EH (cell line): ENCODE data around the gene TMEM247.

Experiments used
- DNase-seq: peaks from one replicate; pipeline ENCODE4 v3.0.0-alpha.2; 2015; ENCODE audit warnings: low read depth

Gene TMEM247

DNA sequence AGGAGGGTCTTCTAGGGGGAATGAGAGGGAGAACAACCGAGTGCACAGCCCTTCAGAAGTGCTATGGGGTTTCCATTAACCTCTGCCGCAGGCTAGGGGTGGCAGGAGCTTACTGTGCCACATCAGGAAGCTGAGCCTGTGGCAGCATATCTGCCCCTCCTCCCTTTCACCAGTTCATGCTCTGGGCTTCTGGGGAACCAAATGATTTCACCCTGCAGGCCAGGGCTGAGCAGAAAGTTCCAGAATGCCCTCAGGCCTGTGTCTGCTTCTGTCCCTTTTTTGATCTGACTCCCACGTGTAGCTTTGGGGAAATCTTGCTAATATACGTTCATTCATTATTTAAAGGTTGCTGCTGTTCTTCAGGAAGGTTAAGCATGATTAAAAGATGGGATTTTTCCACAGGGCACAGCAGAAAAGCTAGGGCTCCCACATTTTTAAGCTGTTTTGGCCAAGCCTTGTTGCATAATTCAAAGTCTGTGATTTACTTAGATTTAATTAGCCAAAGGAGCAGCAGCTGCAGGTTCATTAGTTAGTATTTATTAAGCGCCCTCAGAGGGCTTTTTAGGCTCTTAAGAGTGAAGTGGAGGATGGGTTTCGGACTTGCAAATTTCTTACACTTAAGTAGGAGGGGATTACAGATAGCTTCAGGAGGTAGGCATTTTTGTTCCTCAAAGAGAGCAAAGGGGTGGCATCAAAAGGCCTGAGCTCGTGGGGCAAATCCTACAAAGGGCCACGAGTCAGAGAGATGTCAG is 10.2 kb downstream of the TMEM247 start:
- peak; percentile 55 for DNase-seq

- peak; percentile 27 for DNase-seq
Observed at GRCh38 chr2:46490521-46491141, 11.3 kb downstream of the TMEM247 start.

DNA sequence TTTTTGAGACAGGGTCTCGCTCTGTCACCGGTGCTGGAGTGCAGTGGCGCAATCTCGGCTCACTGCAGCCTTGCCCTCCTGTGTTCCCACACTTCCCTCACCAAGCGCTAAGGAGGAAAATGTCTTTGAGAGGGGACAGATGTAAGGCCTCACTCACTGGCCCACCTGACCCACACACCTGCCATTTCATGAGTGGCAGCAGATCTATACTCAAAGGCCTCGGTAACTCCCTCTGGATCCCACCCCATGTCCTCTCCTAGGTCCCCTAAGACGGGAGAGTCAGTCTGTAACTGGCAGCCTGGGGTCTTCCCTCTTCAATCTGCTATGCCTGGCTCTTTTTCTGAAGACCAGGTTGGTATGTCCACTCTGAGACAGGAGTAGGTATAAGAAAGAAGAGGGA is 12.9 kb downstream of the TMEM247 start:
- DNase-seq, result no peak

- peak; percentile 87 for DNase-seq
Observed at GRCh38 chr2:46493241-46493970, 14.0 kb downstream of the TMEM247 start.

DNA sequence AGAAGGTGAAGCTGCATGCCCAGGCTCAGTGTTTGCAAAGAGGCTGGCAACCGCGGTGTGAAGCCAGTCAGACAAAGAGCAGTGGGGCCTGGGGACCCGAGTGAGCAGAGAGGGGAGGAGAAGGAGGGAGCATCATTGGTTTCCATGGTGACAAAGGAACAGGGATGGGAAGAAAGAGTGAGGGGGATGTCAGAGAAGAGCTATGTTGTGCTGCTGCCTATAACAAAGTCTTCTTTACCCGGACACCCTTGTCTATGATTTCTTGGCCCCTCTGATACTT is 14.5 kb downstream of the TMEM247 start:
- DNase-seq, result no peak

GRCh38 chr2:46494596-46494995 is 15.2 kb downstream of the TMEM247 start:
- DNase-seq, result no peak

GRCh38 chr2:46495231-46496030 is 16.1 kb downstream of the TMEM247 start:
- peak; percentile 75 for DNase-seq

- no peak for DNase-seq
Observed at GRCh38 chr2:46497766-46498165, 18.4 kb downstream of the TMEM247 start.

GRCh38 chr2:46498681-46499080 is 19.3 kb downstream of the TMEM247 start:
- DNase-seq, result no peak

DNA sequence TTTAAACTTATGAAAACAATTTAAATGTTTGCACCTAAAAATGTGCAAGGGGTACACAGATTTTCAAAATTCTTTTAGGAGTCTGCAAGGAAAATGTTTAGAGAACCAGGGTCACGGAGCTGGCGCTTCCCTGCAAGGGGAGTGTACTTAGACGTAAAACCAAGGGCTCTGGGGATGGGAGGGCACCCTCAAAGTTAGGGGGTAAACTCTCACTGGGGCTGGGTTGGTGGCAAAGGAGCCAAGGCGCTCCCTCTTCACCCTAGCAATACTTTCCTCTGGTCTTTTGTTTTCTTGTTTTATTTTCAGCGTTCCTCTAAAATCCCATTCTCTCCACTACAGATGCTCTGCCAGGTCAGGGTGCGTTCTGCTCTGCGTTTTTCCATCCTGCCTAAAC is 20.0 kb downstream of the TMEM247 start:
- DNase-seq, result no peak

DNA sequence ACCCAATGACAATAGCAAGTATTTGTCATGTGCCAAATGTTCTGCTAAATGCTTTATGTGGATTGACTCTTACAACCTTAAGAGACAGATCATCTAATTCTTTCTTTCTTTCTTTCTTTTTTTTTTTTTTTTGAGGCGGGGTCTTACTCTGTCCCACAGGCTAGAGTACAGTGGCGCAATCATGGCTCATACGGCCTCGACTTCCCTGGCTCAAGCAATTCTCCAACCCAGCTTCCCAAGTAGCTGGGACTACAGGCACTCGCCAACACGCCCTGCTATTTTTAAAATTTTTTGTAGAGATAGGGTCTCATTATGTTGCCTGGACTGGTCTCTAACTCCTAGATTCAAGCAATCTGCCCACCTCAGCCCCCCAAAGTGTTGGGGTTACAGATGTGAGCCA is 21.4 kb downstream of the TMEM247 start:
- no peak for DNase-seq

DNA sequence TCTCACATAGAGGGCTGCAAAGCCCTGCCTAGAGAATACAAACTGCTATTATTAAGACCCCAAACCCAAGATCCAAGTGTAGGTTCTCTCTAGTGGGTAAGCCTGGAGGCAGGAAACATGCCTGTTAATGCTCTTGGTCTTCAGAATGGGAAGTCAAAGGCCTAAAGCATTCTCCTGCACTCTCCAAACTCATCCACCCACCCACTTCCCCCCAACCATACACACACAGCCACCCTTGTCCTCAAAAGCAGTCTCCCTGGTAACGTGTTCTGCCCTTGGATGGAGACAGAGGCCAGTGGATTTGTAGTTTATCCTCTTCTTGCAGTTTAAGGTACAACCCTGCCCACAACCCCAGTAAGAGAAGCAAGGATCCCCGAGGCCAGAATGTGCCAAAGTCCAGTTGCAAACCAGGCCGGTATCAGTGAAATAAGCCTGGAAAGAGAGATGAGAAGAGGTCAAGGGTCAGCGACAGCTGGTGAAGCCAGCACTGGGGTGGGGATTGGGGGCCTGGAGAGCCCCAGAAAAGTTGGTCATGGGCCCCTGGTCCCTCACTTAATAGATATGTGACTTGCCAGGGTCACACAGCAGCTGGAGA is 23.0 kb downstream of the TMEM247 start:
- DNase-seq, result no peak

- DNase-seq, result no peak
Observed at GRCh38 chr2:46503686-46504085, 24.3 kb downstream of the TMEM247 start.

DNA sequence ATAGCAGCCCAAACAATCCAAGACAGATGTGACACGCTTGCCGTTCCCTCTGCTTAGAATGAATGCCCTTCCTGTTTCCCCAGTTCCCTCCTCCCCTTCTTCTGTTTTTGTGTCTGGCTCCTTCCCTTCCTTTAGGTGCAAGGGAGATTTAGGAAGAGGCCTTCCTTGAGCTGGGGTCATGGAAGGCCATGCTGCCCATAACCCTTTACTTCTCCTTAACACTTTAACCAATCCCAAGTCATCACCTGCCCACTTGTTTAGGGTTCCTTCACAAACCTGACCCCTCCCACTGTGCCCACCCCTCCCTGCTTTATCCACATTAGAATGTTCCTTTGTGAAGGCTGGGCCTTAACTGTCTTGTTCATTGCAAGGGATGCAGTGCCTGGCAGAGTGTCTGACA is 24.9 kb downstream of the TMEM247 start:
- DNase-seq, result no peak

DNA sequence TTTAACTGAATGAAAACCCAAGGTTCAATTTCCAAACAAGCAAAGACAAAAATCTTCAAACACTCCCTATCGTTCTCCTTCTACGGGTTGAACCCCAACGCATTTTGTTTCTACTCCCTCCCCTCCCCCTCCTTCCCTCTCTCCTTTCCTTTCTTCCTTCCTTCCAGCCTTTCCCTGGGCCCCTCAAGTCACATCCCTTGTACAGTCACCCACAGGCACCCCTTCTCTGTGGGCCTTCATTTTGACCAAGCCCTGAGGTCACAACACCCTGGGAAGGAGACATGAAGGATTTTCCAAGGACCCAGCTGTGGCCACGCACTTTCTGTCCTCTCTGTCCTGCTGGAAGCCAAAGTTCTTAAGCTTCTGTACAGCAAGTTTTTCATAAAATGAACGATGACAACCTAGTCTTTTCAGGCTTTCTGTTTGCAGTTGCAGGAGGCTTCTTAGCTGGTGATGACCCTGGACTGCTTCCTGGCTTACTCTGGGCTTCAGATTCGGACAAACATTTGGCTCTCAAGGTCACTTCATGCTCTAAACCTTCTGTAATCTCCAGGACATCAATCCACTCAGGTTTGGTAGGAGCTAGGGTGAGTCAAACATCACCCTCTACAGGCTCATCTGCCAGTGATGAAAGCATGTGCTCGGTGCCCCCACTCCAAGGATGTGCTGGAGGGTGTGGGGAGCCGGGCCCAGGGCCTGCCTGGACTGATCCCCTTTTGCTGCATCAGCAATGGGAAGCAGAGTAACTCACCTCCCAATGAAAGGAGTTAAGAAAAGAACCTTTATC is 25.5 kb downstream of the TMEM247 start:
- DNase-seq, result no peak

- DNase-seq, result no peak
Observed at GRCh38 chr2:46505472-46505783, 26.1 kb downstream of the TMEM247 start.

DNA sequence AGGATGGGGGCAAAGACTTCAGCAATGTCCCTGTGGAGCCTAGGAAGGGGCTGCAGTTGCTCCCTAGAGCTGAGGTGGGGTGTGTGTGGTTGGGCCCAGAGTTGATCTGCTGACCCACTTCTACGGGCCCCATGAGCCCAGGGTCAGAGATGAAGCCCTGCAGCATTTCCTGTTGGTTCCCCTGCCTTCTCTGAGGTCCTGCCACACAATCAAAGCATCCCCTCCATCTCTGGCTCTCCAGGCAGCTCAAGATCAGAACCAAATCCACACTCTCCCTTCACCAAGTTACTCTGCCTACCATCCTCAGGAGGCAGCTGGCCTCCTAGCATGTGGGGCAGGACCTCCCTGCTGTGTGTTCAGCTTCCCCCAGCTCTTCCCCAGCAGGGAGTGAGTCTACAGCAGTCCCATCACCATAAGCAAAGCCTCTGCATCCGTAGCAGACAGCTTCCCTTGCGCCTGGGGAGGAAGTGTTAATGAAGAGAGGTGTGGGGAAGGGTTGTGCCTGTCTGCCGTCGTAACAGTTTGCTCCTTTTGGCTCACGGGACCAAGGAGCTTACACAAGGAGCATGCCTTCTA is 26.9 kb downstream of the TMEM247 start:
- no peak for DNase-seq

GRCh38 chr2:46508312-46508711 is 28.9 kb downstream of the TMEM247 start:
- DNase-seq, result no peak

DNA sequence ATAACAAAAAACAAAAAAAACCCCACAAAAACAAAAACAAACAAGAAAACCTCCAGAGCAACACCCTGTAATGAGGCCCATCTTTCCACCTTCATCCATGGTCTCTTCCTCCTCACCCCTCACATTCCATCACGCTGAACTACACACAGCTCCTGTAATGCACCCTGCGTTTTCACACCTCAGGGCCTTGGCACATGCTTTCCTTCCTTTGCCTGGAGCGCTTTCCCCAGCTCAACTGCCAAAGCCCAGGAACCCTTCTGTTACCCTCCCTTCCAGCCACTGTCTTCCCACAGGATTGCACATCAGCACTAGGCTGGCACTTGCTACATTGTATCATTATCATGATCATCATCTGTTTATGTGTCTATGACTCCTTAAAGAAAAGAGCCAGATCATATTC is 29.4 kb downstream of the TMEM247 start:
- DNase-seq, result no peak

DNA sequence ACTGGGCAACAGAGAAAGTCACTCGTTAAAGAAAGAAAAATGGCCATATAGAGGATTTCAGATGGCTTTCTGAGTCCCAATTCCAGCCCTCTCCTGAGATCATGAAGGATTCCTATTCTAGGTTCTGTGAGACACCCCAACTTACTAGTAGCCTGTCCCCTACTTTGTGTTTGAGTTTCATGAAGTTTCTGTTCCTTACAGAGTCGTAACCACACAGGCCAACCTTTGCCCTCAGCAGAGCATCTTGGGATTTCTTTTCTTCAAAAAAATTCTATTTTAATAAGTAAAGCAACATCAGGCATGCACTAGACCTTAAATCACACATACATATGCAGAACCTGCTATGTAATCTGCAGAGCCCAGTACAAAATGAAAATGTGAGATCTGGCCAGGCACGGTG is 30.4 kb downstream of the TMEM247 start:
- DNase-seq, result no peak

GRCh38 chr2:46510598-46511177 is 31.3 kb downstream of the TMEM247 start:
- peak; percentile 13 for DNase-seq
